Kidney (tissue), 22 donors: ENCODE results near the gene OR5W2. TPM values are rescaled to one million over a fixed set of nuclear protein-coding genes. Genes with fewer than 3 reads are reported as not detected.

Experiments used
- DNase-seq, 5 donors: peaks; one replicate each; pipeline ENCODE4 v3.0.0-alpha.2; 2013 to 2020
- FAIRE-seq: peaks from 2 replicates; lab custom pipeline; 2012; peaks lifted over from hg19 to GRCh38; lab: Jason Lieb, UNC
- H3K27ac ChIP-seq, 2 donors: one replicate each; pipeline ENCODE4 v1.7.0; 2013; ENCODE audit warnings: low read depth in 2 of 2, low read length in 2 of 2, inconsistent platforms in 1 of 2
- H3K27me3 ChIP-seq: one replicate; pipeline ENCODE4 v1.7.1; 2013; ENCODE audit warnings: low read length, inconsistent platforms; ENCODE audit not compliant: control insufficient read depth, insufficient read depth
- H3K36me3 ChIP-seq, 3 donors: one replicate each; pipeline versions ENCODE4 v1.7.0 to v1.7.1; 2013; ENCODE audit warnings: low read length in 3 of 3, control low read depth in 1 of 3, inconsistent platforms in 1 of 3; ENCODE audit not compliant: insufficient read depth in 3 of 3, control insufficient read depth in 2 of 3
- H3K4me1 ChIP-seq, 3 donors: one replicate each; pipeline versions ENCODE4 v1.7.0 to v1.7.1; 2013; ENCODE audit warnings: low read length in 3 of 3, inconsistent platforms in 1 of 3, low read depth in 1 of 3; ENCODE audit not compliant: control insufficient read depth in 2 of 3, insufficient read depth in 2 of 3
- H3K4me3 ChIP-seq, 3 donors: one replicate each; pipeline versions ENCODE4 v1.7.0 to v1.8.1; 2013; ENCODE audit warnings: low read length in 3 of 3, control low read depth in 1 of 3, inconsistent platforms in 1 of 3
- H3K9ac ChIP-seq, 3 donors: one replicate each; pipeline versions ENCODE4 v1.7.0 to v1.7.1; 2013; ENCODE audit warnings: low read length in 3 of 3, control low read depth in 1 of 3, inconsistent platforms in 1 of 3
- H3K9me3 ChIP-seq, 3 donors: one replicate each; pipeline versions ENCODE4 v1.7.0 to v1.7.1; 2013; ENCODE audit warnings: low read length in 3 of 3, control low read depth in 1 of 3, inconsistent platforms in 1 of 3; ENCODE audit not compliant: control insufficient read depth in 2 of 3, insufficient read depth in 1 of 3
- intact Hi-C: fragments of 100-400 bp; cut with DNase I; formaldehyde crosslinking; loops from one replicate; pipeline ENCODE4 v1.11.1; 2022
- long read RNA-seq, 10 donors: library from polyadenylated mRNA in 1 of 10; unstranded in 1 of 10; transcript quantifications; one replicate each; pipeline ENCODE4 v2.0.0 and lab custom pipeline, GENCODE V29; 2021 to 2026
- polyA plus RNA-seq: library from polyadenylated mRNA; stranded (reverse); fragments of 350-450 nt; fragmentation: Illumina TruSeq; extraction: RNeasy Lipid Tissue Mini Kit (QIAGEN cat#74804); gene quantifications from one replicate; pipeline ENCODE4 v1.2.3, GENCODE V29; 2014; ENCODE audit warnings: low read depth, low replicate concordance; ENCODE audit not compliant: insufficient read depth
- total RNA-seq: library from RNA; stranded (reverse); fragmentation: NEBNext Ultra II Directional; extraction: Animal tissue kit (Norgen Biotek cat#: 25700); gene quantifications from one replicate; pipeline ENCODE4 v1.2.1, GENCODE V29; 2021
- TF ChIP-seq, protein P1 (sequence below): IDR thresholded peaks from 3 replicates; pipeline ENCODE4 v1.5.1; 2012; ENCODE audit warnings: mild to moderate bottlenecking, moderate library complexity, borderline replicate concordance; ENCODE audit not compliant: insufficient read depth; ENCODE audit errors: extremely low read depth
- donor health status: control.
- donor health status: control.
- donor health status: control.
- donor health status: control.
- donor health status: control.
- donor health status: DM: yes; HTN: yes; CAD: no.
- donor health status: Normal renal cell carcinoma (clear cell type).

Gene OR5W2
- total RNA-seq (not detected), polyA plus RNA-seq (not detected)
- long read RNA-seq, donor 1, result 0 reads
- long read RNA-seq, donor 2, result 0 reads
- long read RNA-seq, donor 3, result 0 reads
- long read RNA-seq, donor 4, result 0 reads
- long read RNA-seq, donor 5, result 0 reads
- long read RNA-seq, donor 6, result 0 reads
- long read RNA-seq, donor 7, result 0 reads
- long read RNA-seq, donor 8, result 0 reads
- long read RNA-seq, donor 9, partial matches to known transcripts, result 0 of 2 reads
- long read RNA-seq, donor 9, other reads (novel, unspliced or antisense), result 0 of 2 reads
- long read RNA-seq, donor 10, result 0 reads

DNA sequence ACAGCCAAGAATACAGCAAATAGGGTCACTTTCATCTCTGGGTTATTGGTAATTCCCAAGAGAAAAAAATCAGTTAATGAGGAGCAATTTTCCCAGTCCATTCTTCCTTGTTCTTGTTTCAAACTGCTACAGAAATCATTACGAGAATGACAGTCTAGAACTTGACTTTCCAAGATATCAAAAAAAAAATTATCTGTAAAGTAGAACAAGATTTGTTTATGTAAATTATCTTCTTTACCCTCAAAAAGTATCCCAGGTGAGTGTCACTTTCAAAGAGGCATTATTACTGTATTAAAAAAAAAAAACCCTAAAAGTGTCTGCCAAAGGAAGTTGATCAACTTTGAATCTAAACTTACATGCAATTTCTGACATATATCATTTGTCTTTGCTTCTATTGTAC lies at the start of gene OR5W2:
OR5W2 (minus strand) TSS at position 101 of the 400 bp plus-strand sequence; CDS start at position 101, 0 bp downstream.
- H3K4me1 ChIP-seq, result no peaks in the 10 kb centered on the region
- no peaks in the 10 kb centered on the region for H3K27me3 ChIP-seq
- intact Hi-C loops, result no loop called here
- no peaks in the 10 kb centered on the region for H3K36me3 ChIP-seq
- TF ChIP-seq, protein P1, sequence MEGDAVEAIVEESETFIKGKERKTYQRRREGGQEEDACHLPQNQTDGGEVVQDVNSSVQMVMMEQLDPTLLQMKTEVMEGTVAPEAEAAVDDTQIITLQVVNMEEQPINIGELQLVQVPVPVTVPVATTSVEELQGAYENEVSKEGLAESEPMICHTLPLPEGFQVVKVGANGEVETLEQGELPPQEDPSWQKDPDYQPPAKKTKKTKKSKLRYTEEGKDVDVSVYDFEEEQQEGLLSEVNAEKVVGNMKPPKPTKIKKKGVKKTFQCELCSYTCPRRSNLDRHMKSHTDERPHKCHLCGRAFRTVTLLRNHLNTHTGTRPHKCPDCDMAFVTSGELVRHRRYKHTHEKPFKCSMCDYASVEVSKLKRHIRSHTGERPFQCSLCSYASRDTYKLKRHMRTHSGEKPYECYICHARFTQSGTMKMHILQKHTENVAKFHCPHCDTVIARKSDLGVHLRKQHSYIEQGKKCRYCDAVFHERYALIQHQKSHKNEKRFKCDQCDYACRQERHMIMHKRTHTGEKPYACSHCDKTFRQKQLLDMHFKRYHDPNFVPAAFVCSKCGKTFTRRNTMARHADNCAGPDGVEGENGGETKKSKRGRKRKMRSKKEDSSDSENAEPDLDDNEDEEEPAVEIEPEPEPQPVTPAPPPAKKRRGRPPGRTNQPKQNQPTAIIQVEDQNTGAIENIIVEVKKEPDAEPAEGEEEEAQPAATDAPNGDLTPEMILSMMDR, result no peak
- no peak for DNase-seq
- no peak within 1 kb of the TSS for H3K4me3 ChIP-seq
- H3K27ac ChIP-seq, result no peak within 1 kb of the TSS
- no peak for FAIRE-seq
- no peaks in the 10 kb centered on the region for H3K9me3 ChIP-seq
- no peak within 1 kb of the TSS for H3K9ac ChIP-seq

DNA sequence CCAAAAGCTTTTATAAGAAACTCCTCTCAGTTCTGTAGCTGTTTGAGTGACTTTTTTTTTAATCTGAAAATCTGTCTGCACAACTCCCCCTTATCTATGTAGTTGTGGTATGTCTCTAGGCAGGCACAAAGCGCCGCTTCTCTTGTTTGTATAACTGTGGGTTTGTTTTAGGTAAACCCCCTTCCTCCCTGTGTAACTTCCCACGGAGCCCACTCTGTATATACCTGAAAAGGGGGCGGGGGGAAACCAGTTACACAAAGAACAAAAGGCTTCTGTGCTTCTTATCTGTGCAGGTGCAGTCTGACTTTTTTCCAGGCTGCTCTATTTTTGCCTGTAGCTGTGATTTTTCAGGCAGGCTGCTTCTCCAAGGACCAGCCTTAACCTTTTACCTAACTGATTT lies 42.1 kb upstream of the OR5W2 start:
- no peak for FAIRE-seq
- Histone ChIP-seq H3K27me3 (no peaks in the 10 kb centered on the region), H3K4me3 (no peak overlapping the region), H3K9ac (no peak overlapping the region), H3K4me1 (no peaks in the 10 kb centered on the region), H3K9me3 (no peaks in the 10 kb centered on the region), H3K36me3 (no peaks in the 10 kb centered on the region), H3K27ac (no peak overlapping the region)
- TF ChIP-seq, protein P1, result no peak
- intact Hi-C loops, result no loop called here
- DNase-seq, result no peak

DNA sequence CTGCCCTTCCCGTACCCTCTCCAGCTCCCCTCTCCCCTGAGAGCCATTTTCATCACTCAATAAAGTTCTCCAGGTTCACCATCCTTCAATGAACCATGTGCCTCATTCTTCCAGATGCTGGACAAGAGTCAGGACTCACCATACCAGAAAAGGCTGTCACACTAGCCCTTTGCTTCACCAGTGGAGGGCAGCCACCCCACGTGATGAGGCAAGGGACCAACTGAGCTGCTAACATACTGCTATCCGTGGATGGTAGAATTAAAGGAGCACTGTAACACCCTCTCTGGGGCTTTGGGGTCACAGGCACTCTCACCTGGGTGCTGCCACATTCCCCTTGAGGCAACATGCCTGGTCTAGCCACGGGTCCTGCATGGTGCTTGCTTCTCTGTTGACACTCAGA lies 34.9 kb upstream of the OR5W2 start:
- Histone ChIP-seq H3K9me3 (no peaks in the 10 kb centered on the region), H3K27ac (no peak overlapping the region), H3K9ac (no peak overlapping the region), H3K27me3 (no peaks in the 10 kb centered on the region), H3K4me3 (no peak overlapping the region), H3K36me3 (no peaks in the 10 kb centered on the region), H3K4me1 (no peaks in the 10 kb centered on the region)
- FAIRE-seq (no peak), DNase-seq (no peak)
- intact Hi-C loops, result no loop called here
- TF ChIP-seq, protein P1, result no peak
